ENCODE data around the gene PDGFRB. TPM values are rescaled to one million over a fixed set of nuclear protein-coding genes. Genes with fewer than 3 reads are reported as not detected.

Gene PDGFRB
- total and polyA plus RNA-seq, 9 of the 15 experiments (the other 6 are each of a cell fraction or from before 2014, with no cell fraction given): 0.01 to 1.5 (median 0.09) TPM; not detected in 3

DNA sequence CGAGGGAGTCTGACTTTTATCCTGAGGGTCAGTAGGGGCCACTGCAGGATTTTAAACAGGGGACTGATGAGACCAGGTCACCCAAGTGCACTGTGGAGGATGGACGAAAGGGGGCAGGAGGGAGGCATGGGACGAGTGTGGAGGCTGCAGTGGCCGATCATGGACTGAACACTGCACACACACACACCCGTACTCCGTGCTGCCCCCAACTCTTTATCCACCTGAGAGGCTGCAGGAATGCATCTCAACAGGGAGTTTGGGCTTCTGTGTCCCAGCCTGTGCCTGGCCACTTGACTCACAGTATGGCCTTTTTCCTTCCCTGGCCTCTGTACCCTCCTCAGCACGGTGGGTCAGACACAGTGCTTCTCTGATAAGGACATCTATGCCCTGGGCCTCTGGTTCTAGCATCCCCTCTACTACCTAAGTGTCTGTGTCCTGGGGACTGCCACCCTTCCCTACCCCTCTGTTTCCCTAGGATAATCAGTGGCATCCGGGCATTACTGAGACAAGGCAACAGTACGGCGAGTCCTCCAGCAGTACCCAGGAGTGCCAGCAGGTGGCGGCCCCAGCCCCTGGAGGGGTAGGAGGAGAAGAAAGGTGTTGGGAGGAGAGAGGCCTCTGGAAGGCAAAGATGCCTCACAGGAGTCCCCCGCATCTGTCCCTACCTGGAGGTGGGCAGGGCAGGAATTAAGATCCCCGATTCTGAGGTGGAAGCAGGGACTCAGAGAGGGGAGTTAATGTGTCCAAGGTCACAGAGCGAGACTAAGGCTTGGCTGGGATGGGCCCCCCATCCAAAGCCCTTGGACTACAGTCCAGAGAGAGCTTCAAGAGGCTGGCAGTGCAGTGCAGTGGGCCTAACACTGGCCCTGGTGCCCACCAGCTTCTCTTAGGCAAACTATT is 5.8 kb upstream of the PDGFRB start (continued):
- TF ChIP-seq, protein P1, sequence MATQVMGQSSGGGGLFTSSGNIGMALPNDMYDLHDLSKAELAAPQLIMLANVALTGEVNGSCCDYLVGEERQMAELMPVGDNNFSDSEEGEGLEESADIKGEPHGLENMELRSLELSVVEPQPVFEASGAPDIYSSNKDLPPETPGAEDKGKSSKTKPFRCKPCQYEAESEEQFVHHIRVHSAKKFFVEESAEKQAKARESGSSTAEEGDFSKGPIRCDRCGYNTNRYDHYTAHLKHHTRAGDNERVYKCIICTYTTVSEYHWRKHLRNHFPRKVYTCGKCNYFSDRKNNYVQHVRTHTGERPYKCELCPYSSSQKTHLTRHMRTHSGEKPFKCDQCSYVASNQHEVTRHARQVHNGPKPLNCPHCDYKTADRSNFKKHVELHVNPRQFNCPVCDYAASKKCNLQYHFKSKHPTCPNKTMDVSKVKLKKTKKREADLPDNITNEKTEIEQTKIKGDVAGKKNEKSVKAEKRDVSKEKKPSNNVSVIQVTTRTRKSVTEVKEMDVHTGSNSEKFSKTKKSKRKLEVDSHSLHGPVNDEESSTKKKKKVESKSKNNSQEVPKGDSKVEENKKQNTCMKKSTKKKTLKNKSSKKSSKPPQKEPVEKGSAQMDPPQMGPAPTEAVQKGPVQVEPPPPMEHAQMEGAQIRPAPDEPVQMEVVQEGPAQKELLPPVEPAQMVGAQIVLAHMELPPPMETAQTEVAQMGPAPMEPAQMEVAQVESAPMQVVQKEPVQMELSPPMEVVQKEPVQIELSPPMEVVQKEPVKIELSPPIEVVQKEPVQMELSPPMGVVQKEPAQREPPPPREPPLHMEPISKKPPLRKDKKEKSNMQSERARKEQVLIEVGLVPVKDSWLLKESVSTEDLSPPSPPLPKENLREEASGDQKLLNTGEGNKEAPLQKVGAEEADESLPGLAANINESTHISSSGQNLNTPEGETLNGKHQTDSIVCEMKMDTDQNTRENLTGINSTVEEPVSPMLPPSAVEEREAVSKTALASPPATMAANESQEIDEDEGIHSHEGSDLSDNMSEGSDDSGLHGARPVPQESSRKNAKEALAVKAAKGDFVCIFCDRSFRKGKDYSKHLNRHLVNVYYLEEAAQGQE (IDR thresholded peaks at IDR 0.05; ENCODE audit: borderline replicate concordance): peak; percentile 59
- TF ChIP-seq, protein P1 (CRISPR knock-in tag; IDR thresholded peaks at IDR 0.05; ENCODE audit: low read depth): no peak
- TF ChIP-seq CREM (IDR thresholded peaks at IDR 0.05; ENCODE audit: low read depth) (peak; percentile 60; the same call in 1 of the 2 replicates), SMC3 (conservative IDR thresholded peaks at IDR 0.05; ENCODE audit: insufficient read depth, low read depth, low read length) (peak; percentile 89), CTBP1 (IDR thresholded peaks at IDR 0.05; ENCODE audit: borderline replicate concordance) (peak; percentile 59; the same call in 1 of the 2 replicates), MAFK (IDR thresholded peaks at IDR 0.05; ENCODE audit: low read length) (no peak; the same call in 1 of the 2 replicates), ZNF77 (CRISPR knock-in tag; IDR thresholded peaks at IDR 0.05) (no peak), DPF2 (IDR thresholded peaks at IDR 0.05) (0 out of 2 replicates have a peak, but pooled peaks have one; percentile 50), RAD21 (CRISPR knock-in tag; conservative IDR thresholded peaks at IDR 0.05 in 1 of 2, IDR thresholded peaks at IDR 0.05 in 1 of 2) (peak; percentile 51 to 81), GTF2F1 (IDR thresholded peaks at IDR 0.05; ENCODE audit: low read depth, low read length) (no peak), MTA3 (IDR thresholded peaks at IDR 0.05; ENCODE audit: borderline replicate concordance) (peak; percentile 66), MAFF (IDR thresholded peaks at IDR 0.05; ENCODE audit: low read length) (no peak)
- TF ChIP-seq, protein P2, sequence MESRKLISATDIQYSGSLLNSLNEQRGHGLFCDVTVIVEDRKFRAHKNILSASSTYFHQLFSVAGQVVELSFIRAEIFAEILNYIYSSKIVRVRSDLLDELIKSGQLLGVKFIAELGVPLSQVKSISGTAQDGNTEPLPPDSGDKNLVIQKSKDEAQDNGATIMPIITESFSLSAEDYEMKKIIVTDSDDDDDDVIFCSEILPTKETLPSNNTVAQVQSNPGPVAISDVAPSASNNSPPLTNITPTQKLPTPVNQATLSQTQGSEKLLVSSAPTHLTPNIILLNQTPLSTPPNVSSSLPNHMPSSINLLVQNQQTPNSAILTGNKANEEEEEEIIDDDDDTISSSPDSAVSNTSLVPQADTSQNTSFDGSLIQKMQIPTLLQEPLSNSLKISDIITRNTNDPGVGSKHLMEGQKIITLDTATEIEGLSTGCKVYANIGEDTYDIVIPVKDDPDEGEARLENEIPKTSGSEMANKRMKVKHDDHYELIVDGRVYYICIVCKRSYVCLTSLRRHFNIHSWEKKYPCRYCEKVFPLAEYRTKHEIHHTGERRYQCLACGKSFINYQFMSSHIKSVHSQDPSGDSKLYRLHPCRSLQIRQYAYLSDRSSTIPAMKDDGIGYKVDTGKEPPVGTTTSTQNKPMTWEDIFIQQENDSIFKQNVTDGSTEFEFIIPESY (CRISPR knock-in tag; IDR thresholded peaks at IDR 0.05): 0 out of 2 replicates have a peak, but pooled peaks have one; percentile 26
- TF ChIP-seq, protein P3, sequence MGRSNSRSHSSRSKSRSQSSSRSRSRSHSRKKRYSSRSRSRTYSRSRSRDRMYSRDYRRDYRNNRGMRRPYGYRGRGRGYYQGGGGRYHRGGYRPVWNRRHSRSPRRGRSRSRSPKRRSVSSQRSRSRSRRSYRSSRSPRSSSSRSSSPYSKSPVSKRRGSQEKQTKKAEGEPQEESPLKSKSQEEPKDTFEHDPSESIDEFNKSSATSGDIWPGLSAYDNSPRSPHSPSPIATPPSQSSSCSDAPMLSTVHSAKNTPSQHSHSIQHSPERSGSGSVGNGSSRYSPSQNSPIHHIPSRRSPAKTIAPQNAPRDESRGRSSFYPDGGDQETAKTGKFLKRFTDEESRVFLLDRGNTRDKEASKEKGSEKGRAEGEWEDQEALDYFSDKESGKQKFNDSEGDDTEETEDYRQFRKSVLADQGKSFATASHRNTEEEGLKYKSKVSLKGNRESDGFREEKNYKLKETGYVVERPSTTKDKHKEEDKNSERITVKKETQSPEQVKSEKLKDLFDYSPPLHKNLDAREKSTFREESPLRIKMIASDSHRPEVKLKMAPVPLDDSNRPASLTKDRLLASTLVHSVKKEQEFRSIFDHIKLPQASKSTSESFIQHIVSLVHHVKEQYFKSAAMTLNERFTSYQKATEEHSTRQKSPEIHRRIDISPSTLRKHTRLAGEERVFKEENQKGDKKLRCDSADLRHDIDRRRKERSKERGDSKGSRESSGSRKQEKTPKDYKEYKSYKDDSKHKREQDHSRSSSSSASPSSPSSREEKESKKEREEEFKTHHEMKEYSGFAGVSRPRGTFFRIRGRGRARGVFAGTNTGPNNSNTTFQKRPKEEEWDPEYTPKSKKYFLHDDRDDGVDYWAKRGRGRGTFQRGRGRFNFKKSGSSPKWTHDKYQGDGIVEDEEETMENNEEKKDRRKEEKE (IDR thresholded peaks at IDR 0.05; ENCODE audit: borderline replicate concordance in 1 of 2, control insufficient read depth in 1 of 2, low read depth in 2 of 2, low read length in 1 of 2): no peak
